HepG2 (cell line): Measurements from ENCODE around the gene DUSP9. TPM values are rescaled to one million over a fixed set of nuclear protein-coding genes. Genes with fewer than 3 reads are reported as not detected.

Source experiments
- ATF3 ChIP-seq: sonication (generic); formaldehyde crosslinking; IDR thresholded peaks from 2 replicates; pipeline ENCODE4 v1.4.0; 2020; ENCODE audit warnings: missing genetic modification reagents
- CREB3 ChIP-seq: sonication (generic); formaldehyde crosslinking; IDR thresholded peaks from 2 replicates; pipeline ENCODE4 v1.5.0; 2020; ENCODE audit warnings: missing genetic modification reagents
- DMAP1 ChIP-seq: IDR thresholded peaks from 2 replicates; pipeline ENCODE4 v1.6.1; 2016
- ETV6 ChIP-seq: sonication (generic); formaldehyde crosslinking; conservative IDR thresholded peaks from 2 replicates; pipeline ENCODE4 v1.4.0; 2020; ENCODE audit warnings: missing genetic modification reagents
- GPBP1L1 ChIP-seq: sonication (generic); formaldehyde crosslinking; IDR thresholded peaks from 2 replicates; pipeline ENCODE4 v1.5.0; 2020; ENCODE audit warnings: mild to moderate bottlenecking, missing genetic modification reagents
- HCFC1 ChIP-seq: fragments of 150-350 bp; IDR thresholded peaks from 2 replicates; pipeline ENCODE4 v1.6.1; 2014; ENCODE audit warnings: low read depth, low read length
- HIC2 ChIP-seq: sonication (generic); formaldehyde crosslinking; IDR thresholded peaks from 2 replicates; pipeline ENCODE4 v1.9.0; 2022; ENCODE audit warnings: low read depth, missing genetic modification reagents
- HIVEP1 ChIP-seq: sonication (generic); formaldehyde crosslinking; IDR thresholded peaks from 2 replicates; pipeline ENCODE4 v1.4.0; 2020; ENCODE audit warnings: mild to moderate bottlenecking, missing genetic modification reagents
- HNRNPLL ChIP-seq: fragments of 200-400 bp; formaldehyde crosslinking; IDR thresholded peaks from 2 replicates; pipeline ENCODE4 v1.6.1; 2017; ENCODE audit warnings: mild to moderate bottlenecking, low read depth, low read length; ENCODE audit not compliant: poor library complexity, severe bottlenecking
- KLF12 ChIP-seq: sonication (generic); formaldehyde crosslinking; IDR thresholded peaks from 2 replicates; pipeline ENCODE4 v1.4.0; 2020; ENCODE audit warnings: missing genetic modification reagents, borderline replicate concordance
- KLF13 ChIP-seq: sonication (generic); formaldehyde crosslinking; IDR thresholded peaks from 2 replicates; pipeline ENCODE4 v1.4.0; 2020; ENCODE audit warnings: mild to moderate bottlenecking, missing genetic modification reagents
- MLXIP ChIP-seq: sonication (generic); formaldehyde crosslinking; IDR thresholded peaks from 2 replicates; pipeline ENCODE4 v1.9.0; 2021; ENCODE audit warnings: missing genetic modification reagents, borderline replicate concordance
- PBX3 ChIP-seq: sonication (generic); formaldehyde crosslinking; IDR thresholded peaks from 2 replicates; pipeline ENCODE4 v1.8.1; 2023; ENCODE audit warnings: missing genetic modification reagents, inconsistent platforms, borderline replicate concordance
- TEAD2 ChIP-seq: sonication (generic); formaldehyde crosslinking; IDR thresholded peaks from 2 replicates; pipeline ENCODE4 v1.9.0; 2021; ENCODE audit warnings: missing genetic modification reagents
- ZBTB1 ChIP-seq: sonication (generic); formaldehyde crosslinking; IDR thresholded peaks from 2 replicates; pipeline ENCODE4 v1.4.0; 2020; ENCODE audit warnings: missing genetic modification reagents, borderline replicate concordance
- ZC3H4 ChIP-seq: sonication (generic); formaldehyde crosslinking; IDR thresholded peaks from 2 replicates; pipeline ENCODE4 v1.4.0; 2020; ENCODE audit warnings: missing genetic modification reagents, borderline replicate concordance
- ZNF317 ChIP-seq: sonication (generic); formaldehyde crosslinking; IDR thresholded peaks from 2 replicates; pipeline ENCODE4 v1.5.0; 2020; ENCODE audit warnings: mild to moderate bottlenecking, missing genetic modification reagents
- ZNF644 ChIP-seq: IDR thresholded peaks from 2 replicates; pipeline ENCODE4 v1.6.1; 2016; ENCODE audit warnings: low read depth
- ZNF678 ChIP-seq: sonication (generic); formaldehyde crosslinking; IDR thresholded peaks from 2 replicates; pipeline ENCODE4 v1.4.0; 2020; ENCODE audit warnings: mild to moderate bottlenecking, missing genetic modification reagents
- ZNF720 ChIP-seq: sonication (generic); formaldehyde crosslinking; IDR thresholded peaks from 2 replicates; pipeline ENCODE4 v1.4.0; 2020; ENCODE audit warnings: missing genetic modification reagents
- ZNF740 ChIP-seq: sonication (generic); formaldehyde crosslinking; IDR thresholded peaks from 2 replicates; pipeline ENCODE4 v1.4.0; 2020; ENCODE audit warnings: missing genetic modification reagents
- ZNF792 ChIP-seq: IDR thresholded peaks from 2 replicates; pipeline ENCODE4 v1.6.1; 2016
- polyA plus RNA-seq, 8 experiments: library from polyadenylated mRNA; depleted of rRNA in 3 of 8; stranded (reverse) in 7 of 8; unstranded in 1 of 8; fragments of >200 nt; fragmentation: Illumina TruSeq in 4 of 8; extraction: Trizol in 4 of 8; gene quantifications; 2 replicates each; pipeline versions ENCODE4 v1.2.1 to v1.2.3, GENCODE V29; 2011 to 2016; ENCODE audit warnings: low read depth in 4 of 8, missing spikeins in 1 of 8, mixed read lengths in 1 of 8; ENCODE audit not compliant: insufficient read depth in 1 of 8
- total RNA-seq, 5 experiments: library from RNA; depleted of rRNA; stranded (reverse); fragments of >200 nt; fragmentation: Illumina TruSeq; extraction: Trizol; gene quantifications; 2 replicates each; pipeline ENCODE4 v1.2.3, GENCODE V29; 2016; ENCODE audit warnings: low read depth in 1 of 5

The DUSP9 gene
- total and polyA plus RNA-seq, 2 of the 13 experiments (the other 11 are each of a cell fraction or from before 2014, with no cell fraction given) = 235 to 435 TPM

GRCh38 chrX:153626863-153627674, 19.9 kb upstream of the DUSP9 start (continued):
- TF ChIP-seq PBX3 (CRISPR knock-in tag) = no peak
- no peak for TF ChIP-seq ZNF317
- no peak for TF ChIP-seq ZNF792 (CRISPR knock-in tag)
- no peak for TF ChIP-seq ZBTB1 (CRISPR knock-in tag)
- no peak for TF ChIP-seq HCFC1
- peak; percentile 27 for TF ChIP-seq DMAP1
- TF ChIP-seq HNRNPLL = no peak
- TF ChIP-seq GPBP1L1 (CRISPR knock-in tag) = no peak
- TF ChIP-seq HIC2 (CRISPR knock-in tag) = peak; percentile 36; the same call in 1 of the 2 replicates
- no peak for TF ChIP-seq TEAD2 (CRISPR knock-in tag)
- TF ChIP-seq ZNF644 (CRISPR knock-in tag) = no peak
- no peak for TF ChIP-seq ZNF720 (CRISPR knock-in tag)
- TF ChIP-seq CREB3 (CRISPR knock-in tag) = no peak
- no peak for TF ChIP-seq ETV6 (CRISPR knock-in tag)
- no peak for TF ChIP-seq KLF13 (CRISPR knock-in tag)
- TF ChIP-seq ZNF678 (CRISPR knock-in tag) = no peak
- TF ChIP-seq MLXIP (CRISPR knock-in tag) = peak; percentile 20; the same call in 1 of the 2 replicates
- TF ChIP-seq ATF3 (CRISPR knock-in tag) = no peak
- TF ChIP-seq KLF12 (CRISPR knock-in tag) = no peak
- no peak for TF ChIP-seq HIVEP1 (CRISPR knock-in tag)
- 0 out of 2 replicates have a peak, but pooled peaks have one; percentile 28 for TF ChIP-seq ZNF740
- TF ChIP-seq ZC3H4 (CRISPR knock-in tag) = peak; percentile 91
